Mesendoderm (in vitro differentiated cells): ENCODE results near the gene USF2.

Experiments used
- DNase-seq: peaks from one replicate; pipeline ENCODE4 v3.0.0; 2013
- H2AK5ac ChIP-seq: 2 replicates; pipeline ENCODE4 v1.6.1; 2013; ENCODE audit warnings: low read length, inconsistent platforms
- H2BK120ac ChIP-seq: 2 replicates; pipeline ENCODE4 v1.6.1; 2013; ENCODE audit warnings: low read depth, mild to moderate bottlenecking, low read length, moderate library complexity, mixed read lengths
- H2BK15ac ChIP-seq: replicated peaks from 2 replicates; pipeline ENCODE4 v1.6.1; 2013; ENCODE audit warnings: low read depth, mild to moderate bottlenecking, moderate library complexity
- H2BK5ac ChIP-seq: 2 replicates; pipeline ENCODE4 v1.6.1; 2013; ENCODE audit warnings: low read length, inconsistent platforms
- H3K18ac ChIP-seq: 2 replicates; pipeline ENCODE4 v1.6.1; 2013; ENCODE audit warnings: mild to moderate bottlenecking, low read length, mixed read lengths
- H3K23ac ChIP-seq: one replicate; pipeline ENCODE4 v1.6.1; 2013; ENCODE audit warnings: low read length
- H3K27ac ChIP-seq: 2 replicates; pipeline ENCODE4 v1.5.1; 2013; ENCODE audit warnings: low read depth, mild to moderate bottlenecking, inconsistent platforms, low read length, moderate library complexity
- H3K27me3 ChIP-seq: 2 replicates; pipeline ENCODE4 v1.6.1; 2013; ENCODE audit warnings: low read length, control low read depth, mild to moderate bottlenecking, inconsistent platforms; ENCODE audit not compliant: insufficient read depth, poor library complexity
- H3K36me3 ChIP-seq: 2 replicates; pipeline ENCODE4 v1.6.1; 2013; ENCODE audit warnings: low read length, inconsistent platforms; ENCODE audit not compliant: control insufficient read depth, insufficient read depth
- H3K4ac ChIP-seq: one replicate; pipeline ENCODE4 v1.6.1; 2013; ENCODE audit warnings: low read depth, mild to moderate bottlenecking, low read length, moderate library complexity
- H3K4me1 ChIP-seq: 2 replicates; pipeline ENCODE4 v1.6.1; 2013; ENCODE audit warnings: low read depth, low read length, inconsistent platforms; ENCODE audit not compliant: control insufficient read depth
- H3K4me2 ChIP-seq: 2 replicates; pipeline ENCODE4 v1.6.1; 2013; ENCODE audit warnings: low read length
- H3K4me3 ChIP-seq: 2 replicates; pipeline ENCODE4 v1.5.1; 2013; ENCODE audit warnings: mild to moderate bottlenecking, low read length
- H3K56ac ChIP-seq: one replicate; pipeline ENCODE4 v1.6.1; 2013; ENCODE audit warnings: low read length
- H3K79me1 ChIP-seq: 2 replicates; pipeline ENCODE4 v1.6.1; 2013; ENCODE audit warnings: low read length, inconsistent platforms
- H3K79me2 ChIP-seq: 2 replicates; pipeline ENCODE4 v1.6.1; 2013; ENCODE audit warnings: mild to moderate bottlenecking, low read length; ENCODE audit not compliant: control insufficient read depth, insufficient read depth
- H3K9ac ChIP-seq: 2 replicates; pipeline ENCODE4 v1.6.1; 2013; ENCODE audit warnings: low read length, inconsistent platforms
- H4K5ac ChIP-seq: one replicate; pipeline ENCODE4 v1.6.1; 2013; ENCODE audit warnings: low read length
- H4K8ac ChIP-seq: one replicate; pipeline ENCODE4 v1.6.1; 2013; ENCODE audit warnings: low read depth, mild to moderate bottlenecking, control low read depth, low read length, moderate library complexity
- WGBS: extraction: QIAGEN DNeasy Blood & Tissue Kit; methylation state at CpG from one replicate; pipeline ENCODE4 v1.1.7; 2013; ENCODE audit warnings: low lambda C conversion rate, missing lambda C conversion rate; ENCODE audit not compliant: insufficient coverage; ENCODE audit errors: extremely low coverage; 5-methylcytosine and 5-hydroxymethylcytosine counted together

The USF2 gene

GRCh38 chr19:35313587-35313986 lies 44.8 kb downstream of the USF2 start:
- Histone ChIP-seq H3K23ac (no peak overlapping the region), H3K56ac (no peak overlapping the region), H3K4me1 (no peaks in the 10 kb centered on the region), H3K27me3 (no peaks in the 10 kb centered on the region), H3K4me2 (no peak overlapping the region), H3K79me2 (no peaks in the 10 kb centered on the region), H4K5ac (no peak overlapping the region), H3K4me3 (no peak overlapping the region), H3K9ac (no peak overlapping the region), H2BK120ac (no peak overlapping the region), H2BK15ac (no peak overlapping the region), H4K8ac (no peak overlapping the region), H3K36me3 (no peaks in the 10 kb centered on the region), H3K4ac (no peak overlapping the region), H3K27ac (no peak overlapping the region), H2BK5ac (no peak overlapping the region), H2AK5ac (no peak overlapping the region), H3K79me1 (no peaks in the 10 kb centered on the region), H3K18ac (no peak overlapping the region)
- no peak for DNase-seq
- WGBS, result no CpG with 5 or more reads among the region's 7 CpGs

DNA sequence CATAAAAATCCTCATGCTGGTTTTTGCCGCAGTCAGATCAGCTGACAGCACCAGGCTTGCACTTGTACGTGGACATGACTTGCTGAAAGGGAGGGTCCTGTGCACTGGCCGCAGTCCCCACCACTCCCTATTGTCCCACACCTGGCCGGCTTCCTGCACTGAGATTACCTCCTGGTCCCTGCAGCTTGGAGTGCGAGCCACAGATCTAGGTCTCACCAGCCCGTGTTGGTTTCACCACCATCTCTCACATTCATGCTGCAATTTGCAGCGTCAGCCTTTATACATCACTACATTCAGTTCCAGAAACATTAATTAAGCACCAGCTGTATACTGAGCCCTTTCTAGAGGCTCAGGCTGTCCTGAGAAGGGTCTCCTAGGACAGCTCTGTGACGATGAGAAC lies 45.3 kb downstream of the USF2 start:
- Histone ChIP-seq H3K79me1 (no peaks in the 10 kb centered on the region), H3K23ac (no peak overlapping the region), H3K4me3 (no peak overlapping the region), H2BK15ac (no peak overlapping the region), H2BK5ac (no peak overlapping the region), H3K4ac (no peak overlapping the region), H3K36me3 (no peaks in the 10 kb centered on the region), H3K18ac (no peak overlapping the region), H3K27ac (no peak overlapping the region), H3K79me2 (no peaks in the 10 kb centered on the region), H3K27me3 (no peaks in the 10 kb centered on the region), H4K5ac (no peak overlapping the region), H3K56ac (no peak overlapping the region), H3K9ac (no peak overlapping the region), H4K8ac (no peak overlapping the region), H2BK120ac (no peak overlapping the region), H3K4me2 (no peak overlapping the region), H2AK5ac (no peak overlapping the region), H3K4me1 (no peaks in the 10 kb centered on the region)
- no peak for DNase-seq
- WGBS, result no CpG with 5 or more reads among the region's 8 CpGs

- no CpG with 5 or more reads among the region's 10 CpGs for WGBS
- Histone ChIP-seq H2BK120ac (no peak overlapping the region), H3K36me3 (no peaks in the 10 kb centered on the region)
Measured at GRCh38 chr19:35314858-35315470, 46.2 kb downstream of the USF2 start.

DNA sequence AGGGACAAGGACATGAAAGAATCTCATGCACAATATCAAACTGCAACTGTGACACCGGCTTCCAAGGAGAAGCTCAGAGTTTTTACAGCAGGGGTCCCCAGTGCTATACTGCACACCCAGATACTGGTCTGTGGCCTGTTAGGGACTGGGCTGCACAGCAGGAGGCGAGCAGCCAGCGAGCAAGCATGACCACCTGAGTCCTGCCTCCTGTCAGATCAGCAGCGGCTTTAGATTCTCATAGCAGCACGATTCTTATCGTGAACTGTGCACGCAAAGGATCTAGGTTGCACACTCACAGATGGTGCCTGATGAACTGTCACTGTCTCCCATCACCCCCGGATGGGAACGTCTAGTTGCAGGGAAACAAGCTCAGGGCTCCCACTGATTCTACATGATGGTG lies 47.1 kb downstream of the USF2 start:
- H3K27ac ChIP-seq, result no peak overlapping the region
- H2AK5ac ChIP-seq, result no peak overlapping the region
- WGBS, result no CpG with 5 or more reads among the region's 9 CpGs
- no peak overlapping the region for H3K4me3 ChIP-seq
- no peak overlapping the region for H3K56ac ChIP-seq
- no peaks in the 10 kb centered on the region for H3K4me1 ChIP-seq
- no peaks in the 10 kb centered on the region for H3K79me1 ChIP-seq
- H3K27me3 ChIP-seq, result no peaks in the 10 kb centered on the region
- no peak overlapping the region for H3K4ac ChIP-seq
- H3K79me2 ChIP-seq, result no peaks in the 10 kb centered on the region
- H2BK15ac ChIP-seq, result no peak overlapping the region
- H3K9ac ChIP-seq, result no peak overlapping the region
- no peak overlapping the region for H2BK120ac ChIP-seq
- no peak overlapping the region for H2BK5ac ChIP-seq
- no peak for DNase-seq
- no peaks in the 10 kb centered on the region for H3K36me3 ChIP-seq
- H4K8ac ChIP-seq, result no peak overlapping the region
- H3K23ac ChIP-seq, result no peak overlapping the region
- no peak overlapping the region for H4K5ac ChIP-seq
- H3K4me2 ChIP-seq, result no peak overlapping the region
- H3K18ac ChIP-seq, result no peak overlapping the region

More at GRCh38 chr19:35314858-35315470, 46.2 kb downstream of the USF2 start:
- H2AK5ac ChIP-seq, result no peak overlapping the region
- no peak overlapping the region for H3K27ac ChIP-seq
- no peak overlapping the region for H3K18ac ChIP-seq
- no peak overlapping the region for H3K4me2 ChIP-seq
- no peak for DNase-seq
- H2BK15ac ChIP-seq, result no peak overlapping the region
- H3K23ac ChIP-seq, result no peak overlapping the region
- H3K4me3 ChIP-seq, result no peak overlapping the region
- H2BK5ac ChIP-seq, result no peak overlapping the region
- H4K5ac ChIP-seq, result no peak overlapping the region
- H3K56ac ChIP-seq, result no peak overlapping the region
- no peaks in the 10 kb centered on the region for H3K79me1 ChIP-seq
- no peaks in the 10 kb centered on the region for H3K4me1 ChIP-seq
- H4K8ac ChIP-seq, result no peak overlapping the region
- H3K4ac ChIP-seq, result no peak overlapping the region
- no peaks in the 10 kb centered on the region for H3K79me2 ChIP-seq
- H3K9ac ChIP-seq, result no peak overlapping the region
- no peaks in the 10 kb centered on the region for H3K27me3 ChIP-seq

- WGBS, result no CpG with 5 or more reads among the region's 9 CpGs
- H3K23ac ChIP-seq, result no peak overlapping the region
- no peak for DNase-seq
Measured at GRCh38 chr19:35316560-35316959, 47.8 kb downstream of the USF2 start.

DNA sequence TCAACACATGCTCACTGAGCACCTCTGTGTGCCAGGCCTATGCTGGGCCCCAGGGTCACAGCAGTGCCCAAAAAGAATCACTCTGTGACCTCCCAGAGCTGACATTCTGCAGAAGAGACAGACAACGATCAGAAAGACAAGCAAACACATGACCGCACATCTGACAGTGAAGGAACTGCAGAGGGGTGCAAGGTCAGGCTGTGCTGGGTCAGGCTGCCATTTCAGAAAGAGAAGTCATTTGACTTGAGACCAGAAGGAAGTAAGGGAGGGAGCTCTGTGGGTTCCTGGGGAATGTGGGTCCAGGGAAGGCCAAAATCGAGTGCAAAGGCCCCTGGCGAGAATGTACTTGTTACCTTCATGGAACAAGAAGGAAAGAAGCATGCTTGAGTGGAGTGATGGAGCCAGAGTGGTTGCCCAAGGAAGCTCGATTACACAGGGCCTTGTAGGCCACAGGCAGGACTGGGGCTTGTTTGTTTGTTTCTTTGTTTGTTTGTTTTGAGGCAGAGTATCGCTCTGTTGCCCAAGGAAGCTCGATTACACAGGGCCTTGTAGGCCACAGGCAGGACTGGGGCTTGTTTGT lies 48.8 kb downstream of the USF2 start:
- no peak overlapping the region for H2BK15ac ChIP-seq
- H3K4me1 ChIP-seq, result no peaks in the 10 kb centered on the region
- no peaks in the 10 kb centered on the region for H3K36me3 ChIP-seq
- no peak overlapping the region for H4K5ac ChIP-seq
- H3K27me3 ChIP-seq, result no peaks in the 10 kb centered on the region
- H3K27ac ChIP-seq, result no peak overlapping the region
- no peak overlapping the region for H3K9ac ChIP-seq
- WGBS, result no CpG with 5 or more reads among the region's 7 CpGs
- H3K56ac ChIP-seq, result no peak overlapping the region
- H3K79me1 ChIP-seq, result no peaks in the 10 kb centered on the region
- no peak overlapping the region for H3K4me3 ChIP-seq
- H4K8ac ChIP-seq, result no peak overlapping the region
- no peak overlapping the region for H3K23ac ChIP-seq
- H2AK5ac ChIP-seq, result no peak overlapping the region
- no peak overlapping the region for H3K4me2 ChIP-seq
- H2BK120ac ChIP-seq, result no peak overlapping the region
- H2BK5ac ChIP-seq, result no peak overlapping the region
- H3K4ac ChIP-seq, result no peak overlapping the region
- DNase-seq, result no peak
- no peak overlapping the region for H3K18ac ChIP-seq
- H3K79me2 ChIP-seq, result no peaks in the 10 kb centered on the region

More at GRCh38 chr19:35316560-35316959, 47.8 kb downstream of the USF2 start:
- Histone ChIP-seq H2BK5ac (no peak overlapping the region), H2AK5ac (no peak overlapping the region), H4K8ac (no peak overlapping the region), H3K4me1 (no peaks in the 10 kb centered on the region), H3K4ac (no peak overlapping the region), H3K79me2 (no peaks in the 10 kb centered on the region), H3K79me1 (no peaks in the 10 kb centered on the region), H4K5ac (no peak overlapping the region), H3K9ac (no peak overlapping the region), H3K4me2 (no peak overlapping the region), H3K27ac (no peak overlapping the region), H2BK15ac (no peak overlapping the region), H3K36me3 (no peaks in the 10 kb centered on the region), H3K4me3 (no peak overlapping the region), H3K27me3 (no peaks in the 10 kb centered on the region), H3K18ac (no peak overlapping the region), H3K56ac (no peak overlapping the region), H2BK120ac (no peak overlapping the region)
